Umbilical cord (tissue), 2 donors: ENCODE data around the gene NDST1. TPM values are rescaled to one million over a fixed set of nuclear protein-coding genes. Genes with fewer than 3 reads are reported as not detected.
"Not testable (repeated sequence)": the region's sequence is repeated elsewhere in the genome, so short reads cannot be mapped to it uniquely, and the experiment has no call there.

Experiments
- DNase-seq: peaks from one replicate; pipeline ENCODE4 v3.0.0-alpha.2; 2015; ENCODE audit warnings: low spot score
- total RNA-seq: library from RNA; depleted of rRNA; stranded (reverse); fragments of >200 nt; gene quantifications from one replicate; pipeline ENCODE4 v1.2.3, GENCODE V29; 2014; ENCODE audit warnings: low replicate concordance; ENCODE audit not compliant: insufficient read depth

The NDST1 gene
- 47.4 TPM for total RNA-seq

DNA sequence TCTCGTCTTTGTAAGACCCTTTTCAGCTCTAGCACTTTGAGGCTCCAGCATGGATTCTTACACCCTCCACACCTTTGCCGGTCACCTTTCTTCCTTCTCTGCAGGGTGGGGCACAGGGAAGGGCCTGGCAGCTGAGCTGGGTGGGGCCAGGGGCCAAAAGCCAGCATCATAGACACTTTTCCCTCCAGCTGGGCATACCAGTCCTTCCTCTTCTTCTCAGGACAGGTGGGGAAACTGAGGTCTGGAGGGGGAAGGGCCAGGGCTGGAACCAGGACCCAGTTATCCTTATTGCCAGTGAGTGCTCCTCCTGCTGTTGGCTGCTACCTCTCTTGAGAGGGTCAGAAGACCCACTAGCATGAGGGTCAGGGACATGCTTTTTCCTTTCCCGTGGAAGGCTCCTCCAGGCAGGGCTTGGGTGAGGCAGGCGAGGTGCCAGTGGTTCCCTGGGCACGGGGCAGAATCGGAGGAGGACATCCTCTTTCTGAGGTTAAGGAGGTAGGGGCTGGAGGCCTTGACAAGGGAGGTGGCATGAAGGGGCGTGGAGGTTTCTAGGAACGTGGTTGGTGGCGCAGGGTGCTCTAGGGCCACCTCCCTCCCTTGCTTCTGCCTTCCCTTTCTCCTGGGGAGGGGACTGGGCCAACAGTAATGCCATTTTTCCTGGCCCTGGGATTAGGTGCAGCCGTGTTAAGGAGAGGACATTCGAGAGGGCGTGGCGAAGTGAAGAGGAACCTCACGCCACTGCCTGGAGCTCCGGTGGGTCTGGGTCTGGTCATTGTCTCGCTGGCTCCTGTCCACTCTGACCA is at the start of gene NDST1:
Gene NDST1 (plus strand): TSS at position 658 of the 803 bp plus-strand sequence. CDS start 13,124 bp downstream, outside the sequence.
- DNase-seq: no peak

DNA sequence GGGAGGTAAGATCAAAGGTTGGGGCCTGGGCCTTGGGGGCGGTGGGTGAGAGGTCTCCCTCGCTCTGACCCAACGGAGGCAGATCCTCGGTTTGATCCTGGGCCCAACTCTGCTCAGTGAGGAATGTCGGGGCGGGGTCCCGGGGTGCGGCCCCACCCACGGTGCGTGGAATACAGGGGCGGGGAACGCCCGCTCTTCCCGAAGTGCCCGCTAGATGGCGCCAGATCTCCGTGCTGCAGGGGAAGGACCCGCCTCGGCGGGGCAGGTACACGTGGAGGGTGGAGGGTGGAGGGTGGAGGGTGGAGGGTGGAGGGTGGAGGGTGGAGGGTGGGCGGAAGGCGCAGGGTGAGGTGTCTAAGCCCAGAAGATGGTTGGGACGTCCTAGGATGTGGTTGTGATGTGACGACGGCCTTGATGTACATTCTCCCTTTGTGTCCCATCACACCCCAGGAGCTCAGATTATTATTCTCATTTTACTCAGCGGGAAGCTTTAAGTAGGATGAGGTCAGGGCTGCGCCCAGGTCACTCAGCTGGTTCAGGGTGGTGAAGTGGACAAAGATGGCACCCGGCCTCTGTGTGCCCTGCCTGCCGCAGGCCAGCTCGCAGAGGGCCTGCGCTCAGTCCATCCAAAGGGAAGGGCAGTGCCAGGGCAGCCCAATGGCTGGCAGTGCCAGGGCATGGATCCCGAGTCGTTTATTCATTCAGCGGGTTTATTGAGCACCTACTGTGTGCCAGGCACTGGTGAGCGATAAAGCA is 49.0 kb upstream of the NDST1 start:
- peak; percentile 79 for DNase-seq

DNA sequence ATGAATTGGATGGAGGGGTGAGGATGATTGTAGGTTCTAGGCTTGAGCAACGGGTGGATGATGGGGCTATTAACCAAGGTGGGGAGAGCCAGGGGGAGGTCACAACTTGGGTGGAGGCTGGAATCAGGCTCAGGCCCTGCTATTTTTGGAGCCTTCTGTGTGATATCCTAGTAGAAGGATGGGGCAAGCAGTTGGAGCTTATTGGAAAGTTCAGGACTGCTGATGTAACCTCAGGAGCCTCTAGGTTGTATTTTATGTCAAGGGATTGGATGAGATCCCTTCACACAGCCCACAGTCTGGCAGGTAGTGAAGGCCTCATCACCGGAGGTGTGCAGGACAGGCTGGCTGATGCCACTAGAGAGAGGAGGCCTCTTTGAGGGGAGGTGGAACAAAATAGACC is 47.1 kb upstream of the NDST1 start:
- DNase-seq: no peak

DNA sequence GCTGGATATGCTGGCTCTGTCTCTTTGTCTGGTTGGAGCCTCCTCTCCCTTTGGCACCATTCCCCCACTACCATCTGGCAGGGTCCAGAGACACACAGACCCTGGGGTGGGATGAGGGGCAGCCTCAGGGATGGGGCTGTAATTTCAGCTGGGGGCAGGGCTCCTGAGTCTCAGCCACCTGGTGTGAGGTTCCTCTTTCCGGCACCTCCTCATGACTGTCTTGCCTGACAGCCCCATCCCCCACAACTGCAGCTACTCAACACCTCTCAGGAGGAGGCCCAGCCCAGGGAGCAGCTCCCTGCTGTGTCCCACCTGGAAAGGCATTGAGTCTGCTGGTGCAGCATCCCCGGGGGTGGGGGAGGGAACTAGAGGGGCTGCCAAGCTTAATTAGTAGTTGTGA is 46.7 kb upstream of the NDST1 start:
- DNase-seq: no peak

DNA sequence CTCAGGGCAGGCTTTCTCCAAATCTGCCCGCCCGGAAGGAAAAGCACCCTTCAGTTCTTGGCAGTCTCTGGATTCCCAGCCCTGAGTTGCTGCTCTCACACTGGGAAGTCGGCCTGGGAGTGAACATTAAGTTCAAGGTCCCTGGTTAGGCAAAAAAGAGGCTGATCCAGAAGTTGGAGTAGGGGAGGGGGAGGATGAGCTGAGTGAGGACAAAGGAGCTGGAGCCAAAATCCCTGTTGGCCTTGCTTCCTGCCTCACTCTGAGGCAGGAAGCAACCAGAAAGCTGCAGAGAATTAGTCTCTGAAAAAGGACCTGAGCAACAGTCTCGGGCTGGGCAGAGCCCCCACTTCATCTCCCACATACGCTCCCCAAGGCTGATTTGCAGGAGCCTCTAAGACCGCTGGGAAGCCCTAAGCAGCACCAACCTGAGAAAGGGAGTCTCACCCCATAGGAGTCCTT is 43.3 kb upstream of the NDST1 start:
- peak; percentile 76 for DNase-seq

DNA sequence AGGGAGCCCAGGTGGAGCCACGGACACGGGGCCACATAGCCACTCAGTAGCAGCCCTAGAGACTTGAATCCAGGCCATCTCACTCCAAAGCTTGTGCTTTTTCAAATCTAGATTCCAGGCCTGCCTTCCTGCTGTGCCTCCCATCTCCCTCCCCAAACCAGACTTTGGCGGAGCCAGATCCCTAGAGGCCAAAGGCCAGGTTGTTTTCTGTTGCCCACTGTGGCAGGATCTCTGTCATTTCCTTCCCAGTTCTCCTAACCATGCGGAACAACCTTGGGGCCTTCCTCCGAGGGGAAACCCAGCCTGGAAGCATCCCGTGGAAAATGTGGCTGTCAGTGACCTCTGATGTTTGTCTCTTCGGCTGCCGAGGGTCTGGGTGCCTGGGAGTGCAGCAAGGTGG is 42.0 kb upstream of the NDST1 start:
- no peak for DNase-seq

DNA sequence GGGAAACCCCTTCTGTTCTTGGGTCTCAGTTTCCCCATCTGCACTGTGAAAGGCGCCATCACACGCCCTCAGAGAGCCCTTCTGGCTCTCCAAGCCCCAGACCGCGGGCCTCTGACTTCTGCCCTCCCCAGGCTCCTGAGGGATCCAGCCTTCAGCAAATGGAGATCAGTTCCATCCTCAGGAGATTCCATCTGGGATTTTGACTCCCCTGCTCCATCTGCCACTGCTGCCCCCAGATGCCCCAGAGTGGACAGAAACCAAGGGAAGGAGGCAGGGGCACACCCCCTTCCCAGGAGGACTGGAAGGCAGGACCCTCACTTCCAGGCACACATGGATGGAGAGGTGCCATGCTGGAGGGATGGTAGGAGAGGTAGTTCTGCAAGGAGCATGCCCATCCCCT is 39.7 kb upstream of the NDST1 start:
- no peak for DNase-seq

DNA sequence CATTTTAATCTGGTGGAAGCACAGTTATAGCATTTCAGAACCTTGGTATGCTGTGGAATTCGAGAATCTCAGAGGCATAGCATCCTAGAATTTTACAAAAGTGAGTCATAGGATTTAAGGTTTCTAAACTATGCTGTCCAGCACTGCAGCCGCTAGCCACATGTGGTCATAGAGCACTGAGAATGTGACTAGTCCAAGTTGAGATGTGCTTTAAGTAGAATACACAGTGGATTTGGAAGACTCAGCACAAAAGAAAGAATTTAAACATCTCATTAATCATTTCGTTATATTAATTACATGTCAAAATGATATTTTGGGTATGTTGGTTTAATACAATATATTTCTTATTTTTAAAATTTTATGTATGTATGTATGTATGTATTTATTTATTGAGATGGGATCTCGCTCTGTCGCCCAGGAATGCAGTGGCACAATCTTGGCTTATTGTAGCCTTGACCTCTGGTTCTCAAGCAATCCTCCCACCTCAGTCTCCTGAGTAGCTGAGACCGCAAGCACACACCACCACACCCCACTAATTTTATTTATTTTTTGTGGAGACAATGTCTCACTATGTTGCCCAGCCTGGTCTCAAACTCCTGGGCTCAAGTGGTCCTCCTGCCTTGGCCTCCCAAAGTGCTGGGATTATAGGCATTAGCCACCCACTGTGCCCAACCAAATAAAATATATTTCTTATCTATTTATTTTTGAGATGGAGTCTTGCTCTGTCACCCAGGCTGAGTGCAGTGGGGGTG is 38.0 kb upstream of the NDST1 start:
- DNase-seq: peak; percentile 88

DNA sequence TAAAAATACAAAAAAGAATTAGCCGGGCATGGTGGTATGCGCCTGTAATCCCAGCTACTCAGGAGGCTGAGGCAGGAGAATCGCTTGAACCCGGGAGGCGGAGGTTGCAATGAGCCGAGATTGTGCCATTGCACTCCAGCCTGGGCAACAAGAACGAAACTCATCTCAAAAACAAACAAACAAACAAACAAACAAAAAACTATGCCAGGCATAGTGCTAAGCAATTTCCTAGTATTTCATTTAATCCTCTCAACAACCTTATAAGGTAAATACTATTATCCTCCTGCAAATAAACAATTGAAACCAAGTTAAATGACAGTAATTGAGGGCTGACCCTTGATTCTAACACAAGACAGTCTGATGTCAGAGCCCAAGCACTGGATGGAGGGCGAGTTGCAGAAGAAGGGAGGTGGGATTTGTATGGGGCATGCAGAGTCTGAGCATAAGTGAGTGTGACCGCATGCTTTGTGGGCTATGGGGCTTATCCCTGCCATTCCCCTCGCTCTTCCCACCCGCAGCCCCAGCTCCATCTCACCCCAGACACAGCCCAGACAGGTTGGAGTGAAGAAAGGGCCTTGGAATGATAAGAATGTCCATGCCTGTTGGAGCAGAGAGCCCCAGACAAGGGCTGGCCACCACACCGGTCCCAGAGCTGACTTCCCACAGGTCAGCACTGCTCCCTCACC is 34.1 kb upstream of the NDST1 start:
- no peak for DNase-seq

DNA sequence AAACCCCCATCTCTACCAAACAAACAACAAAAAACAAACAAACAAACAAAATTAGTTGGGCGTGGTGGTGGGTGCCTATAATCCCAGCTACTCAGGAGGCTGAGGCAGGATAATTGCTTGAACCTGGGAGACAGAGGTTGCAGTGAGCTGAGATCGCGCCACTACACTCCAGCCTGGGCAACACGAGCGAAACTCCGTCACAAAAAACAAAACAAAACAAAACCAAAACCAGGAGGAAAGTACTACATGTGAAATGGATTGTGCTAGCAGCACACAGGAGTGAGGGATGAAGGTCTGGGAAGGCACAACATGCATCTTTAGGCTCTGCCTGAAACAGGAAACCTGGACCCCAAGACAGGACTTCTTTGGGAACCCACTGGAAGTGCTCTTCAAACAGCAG is 31.4 kb upstream of the NDST1 start:
- not testable (repeated sequence) for DNase-seq

DNA sequence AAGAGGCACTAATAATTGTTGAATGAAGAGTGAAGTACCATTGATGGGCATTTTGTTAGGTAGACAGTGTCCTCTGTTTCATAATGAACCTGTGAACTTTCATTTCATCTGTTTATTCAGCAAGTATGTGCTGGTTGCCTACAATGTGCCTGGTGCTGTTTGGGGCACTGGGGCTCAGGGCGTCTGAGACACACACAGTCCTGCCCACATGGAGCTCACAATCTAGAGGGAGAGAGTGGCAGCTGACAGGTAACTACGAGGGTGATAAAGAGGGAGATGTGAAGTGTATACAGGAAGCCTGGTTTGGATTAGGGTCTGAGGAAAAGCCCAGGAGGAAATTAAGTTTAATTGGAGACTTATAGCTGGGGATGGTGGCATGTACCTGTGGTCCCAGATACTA is 28.5 kb upstream of the NDST1 start:
- no peak for DNase-seq

DNA sequence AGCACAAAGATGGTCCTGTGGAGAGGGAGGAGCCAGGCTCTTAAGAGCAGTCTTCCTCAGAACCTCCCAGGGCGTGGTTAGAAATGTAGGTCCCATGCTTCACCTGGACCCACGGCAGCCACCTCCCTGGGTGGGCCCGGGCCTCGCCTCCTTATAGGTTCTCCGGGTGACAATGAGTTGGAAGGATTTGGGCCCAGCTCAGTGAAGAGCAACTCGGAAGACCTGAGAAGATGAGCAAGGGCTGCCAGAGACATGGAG is 26.3 kb upstream of the NDST1 start:
- no peak for DNase-seq

DNA sequence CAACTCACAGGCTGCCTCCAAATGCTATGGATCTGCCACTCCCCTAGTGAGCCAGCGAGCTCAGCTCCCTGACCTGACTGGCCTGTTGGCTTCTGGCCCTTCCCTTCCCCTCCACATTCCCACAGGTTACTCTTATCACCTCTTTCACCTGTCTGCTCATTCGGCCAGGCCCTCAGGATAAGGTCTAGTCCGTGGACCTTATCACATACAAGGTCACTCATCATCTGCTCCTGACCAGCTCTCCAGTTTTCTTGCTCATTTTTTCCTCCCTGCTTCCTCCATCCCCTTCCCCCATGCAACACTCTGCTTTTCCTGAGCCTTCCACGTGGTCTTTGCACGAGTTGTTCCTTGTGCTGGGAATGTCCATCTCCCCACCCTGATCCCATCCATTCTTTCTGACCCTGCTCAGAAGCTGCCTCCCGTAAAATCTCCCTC is 25.9 kb upstream of the NDST1 start:
- no peak for DNase-seq

DNA sequence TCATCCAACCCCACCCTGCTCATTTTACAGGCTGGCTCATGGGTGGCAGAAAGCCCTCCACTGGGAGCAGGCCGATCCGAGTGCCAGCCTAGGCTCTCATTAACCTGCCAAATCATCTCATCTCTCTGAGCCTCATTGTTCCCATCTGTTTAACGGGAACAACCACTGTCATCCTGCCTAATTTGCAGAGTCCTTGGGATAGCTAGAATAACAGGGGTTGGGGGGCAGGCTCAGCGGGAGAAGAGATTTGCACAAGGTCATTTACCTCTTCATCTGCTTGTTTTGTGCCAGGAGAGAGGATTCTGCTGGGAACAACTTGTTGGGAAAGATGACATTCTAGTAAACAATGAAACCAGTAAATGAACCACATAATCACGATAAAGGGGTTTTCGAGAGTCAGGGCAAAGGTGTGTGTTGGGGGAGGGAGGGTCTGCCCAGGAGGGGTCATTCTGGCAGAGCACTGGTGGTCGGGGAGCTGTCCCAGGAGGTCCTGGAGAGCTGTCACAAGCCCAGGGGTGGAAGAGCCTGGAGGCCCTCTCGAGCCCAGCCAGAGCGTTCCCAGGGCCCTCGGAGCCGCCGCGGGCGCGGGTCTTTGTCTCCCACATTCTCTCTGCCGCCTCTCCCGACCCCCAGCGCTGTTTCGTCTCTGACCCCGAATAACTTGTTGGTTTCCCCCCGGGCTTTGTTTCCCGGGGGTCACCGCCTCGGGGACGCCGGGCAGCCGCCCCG is 22.8 kb upstream of the NDST1 start:
- no peak for DNase-seq

DNA sequence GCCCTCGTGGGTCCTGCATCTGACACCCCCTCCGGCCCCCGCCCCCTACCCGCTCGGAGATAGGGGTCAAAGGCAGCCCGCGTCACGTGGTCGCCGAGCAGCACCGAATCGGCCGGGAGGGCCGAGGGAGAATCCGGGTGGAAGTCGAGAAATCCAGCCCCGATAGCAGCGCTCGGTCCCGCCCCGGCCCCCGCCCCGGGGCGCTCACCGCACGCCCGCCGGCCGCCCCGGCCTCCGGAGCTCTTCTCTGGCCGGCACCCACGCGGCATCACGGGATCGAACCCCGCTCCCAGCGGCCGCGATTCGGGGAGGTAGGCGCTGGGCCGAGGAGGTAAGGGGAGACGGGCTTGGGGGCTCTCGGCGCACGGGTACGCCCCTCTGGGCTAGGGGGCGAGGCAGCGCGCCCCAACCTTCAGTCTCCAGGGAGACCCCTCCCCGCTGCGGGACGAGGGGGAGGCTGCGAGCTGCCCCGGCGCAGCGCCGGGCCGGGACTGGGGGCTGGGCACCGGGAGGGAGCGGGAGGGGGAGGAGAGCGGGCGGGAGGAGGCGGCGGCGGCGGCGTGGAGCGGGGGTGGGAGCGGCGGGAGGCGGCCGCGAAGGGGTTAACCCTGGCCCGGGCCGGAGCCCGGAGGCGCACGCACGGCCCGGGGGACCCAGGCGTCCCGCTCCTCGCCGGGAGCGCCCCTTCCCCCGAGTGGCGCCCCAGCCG is 22.1 kb upstream of the NDST1 start:
- peak; percentile 55 for DNase-seq

DNA sequence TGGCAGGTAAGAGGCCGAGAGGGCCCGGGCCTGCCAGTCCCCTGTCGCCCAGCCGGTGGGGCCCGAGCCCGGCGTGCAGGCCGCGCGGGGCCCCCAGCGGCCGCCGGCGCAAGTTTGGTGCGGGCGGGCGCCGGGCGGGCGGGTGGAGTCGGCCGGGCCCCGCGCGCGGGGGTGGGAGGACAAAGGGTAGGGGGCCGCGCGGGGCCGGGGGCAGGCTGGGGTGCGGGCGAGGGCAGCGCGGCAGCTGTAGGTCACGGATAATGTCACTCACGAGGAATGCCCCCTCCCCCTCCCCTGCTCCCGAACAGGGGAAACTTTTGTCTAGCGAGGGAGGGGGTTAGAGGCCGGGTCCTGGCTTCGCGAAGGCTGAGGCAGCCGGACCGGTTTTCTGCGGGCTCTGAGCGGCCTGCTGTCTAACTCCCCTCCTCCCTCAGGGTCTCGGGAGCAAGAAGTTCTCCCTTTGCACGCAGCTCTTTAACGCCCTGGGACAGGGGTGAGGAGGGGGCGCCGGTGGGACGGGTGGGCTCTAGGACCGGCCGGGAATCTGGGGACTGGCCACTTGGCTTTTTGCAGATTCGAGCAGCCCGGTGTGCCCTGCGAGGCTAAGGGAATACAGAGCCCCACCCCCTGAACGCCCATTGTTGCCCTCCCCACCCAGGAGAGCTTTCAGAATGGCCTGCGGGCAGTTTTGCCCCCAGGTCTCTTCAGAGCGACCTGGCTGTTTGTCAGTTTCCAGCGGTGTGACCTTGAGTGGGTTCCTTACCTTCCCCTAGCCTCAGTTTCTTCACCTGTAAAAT is 21.3 kb upstream of the NDST1 start:
- DNase-seq: peak; percentile 80

DNA sequence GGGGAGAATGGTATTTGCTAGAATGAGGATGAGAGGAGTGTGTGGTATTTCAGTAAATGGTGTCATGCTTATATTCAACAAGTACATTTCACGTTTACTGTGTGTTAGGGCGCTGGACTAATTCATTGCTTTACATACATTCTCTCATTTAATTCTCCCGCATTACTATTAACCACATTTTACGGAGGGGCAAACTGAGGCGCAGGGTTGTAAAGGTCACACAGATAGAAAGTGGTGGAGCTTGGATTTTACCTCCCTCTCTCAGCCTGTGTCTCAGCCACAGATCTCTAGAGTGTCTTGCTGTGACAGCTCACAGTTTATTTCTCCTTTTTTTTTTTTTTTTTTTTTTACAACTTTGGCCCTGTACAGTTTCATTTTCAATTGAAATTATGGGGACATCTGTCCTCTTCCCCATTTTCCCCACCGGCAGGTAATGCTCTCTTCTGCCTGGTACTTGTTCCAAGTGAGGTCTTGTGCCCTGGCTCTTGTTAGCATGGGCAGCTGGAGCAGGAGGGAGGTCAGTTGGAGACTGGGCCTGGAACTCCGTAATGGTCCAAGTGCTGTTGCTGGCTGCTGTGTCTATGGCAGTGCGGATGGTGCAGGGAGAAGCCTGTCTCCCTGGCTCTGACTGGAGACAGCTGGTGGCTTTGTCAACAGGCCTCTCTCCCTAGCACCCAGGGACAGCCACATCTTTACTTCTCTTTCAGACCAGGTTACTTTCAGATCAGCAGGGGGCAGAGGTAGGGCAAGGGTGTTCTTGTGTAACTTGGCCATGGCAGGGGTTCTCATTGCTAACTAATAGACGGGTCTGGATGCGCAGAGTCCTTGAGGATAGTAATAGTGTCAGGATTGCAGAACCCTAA is 20.5 kb upstream of the NDST1 start:
- DNase-seq: peak; percentile 32

DNA sequence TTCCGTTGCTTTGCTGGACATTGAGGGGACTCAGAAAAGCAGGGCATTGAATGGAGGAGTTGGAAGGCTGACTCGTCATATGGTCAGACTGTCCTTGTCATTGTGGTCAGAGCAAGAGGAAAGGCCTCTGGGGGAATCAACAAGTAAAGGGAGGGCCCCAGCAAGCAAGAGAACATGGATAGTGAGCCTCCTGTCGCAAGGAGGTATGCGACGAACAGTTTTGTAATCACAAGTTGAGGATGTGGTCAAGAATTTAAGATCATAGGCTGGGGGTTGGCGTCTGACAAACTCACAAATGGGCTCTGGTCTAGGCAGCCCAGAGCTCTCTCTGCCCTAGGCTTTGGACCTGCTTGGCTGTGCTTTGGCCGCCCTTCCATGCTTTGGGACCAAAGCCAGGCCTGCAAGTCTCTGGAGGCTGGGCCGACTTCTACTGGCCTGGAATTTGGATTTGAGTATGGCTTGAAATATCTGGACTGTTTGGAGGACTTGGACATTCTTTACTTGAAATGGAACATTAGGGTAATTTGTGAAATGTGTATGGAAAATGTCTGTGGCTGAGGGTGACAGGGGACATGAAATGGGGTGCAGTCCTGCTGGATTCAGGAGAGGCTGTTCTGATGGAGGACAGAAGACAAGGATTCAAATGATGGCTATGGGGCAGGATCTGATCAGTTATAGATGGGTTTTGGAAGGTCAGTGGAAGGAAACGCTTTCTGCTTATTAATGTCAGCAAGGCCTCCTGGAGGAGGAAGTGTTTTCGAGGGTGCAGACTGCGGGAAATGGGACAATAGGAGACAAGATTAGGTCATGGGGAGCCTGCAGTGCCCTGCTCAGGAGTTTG is 19.2 kb upstream of the NDST1 start:
- DNase-seq: peak; percentile 83
